ENCODE data around the gene LALBA. TPM values are rescaled to one million over a fixed set of nuclear protein-coding genes. Genes with fewer than 3 reads are reported as not detected.
"Not testable (repeated sequence)": the region's sequence is repeated elsewhere in the genome, so short reads cannot be mapped to it uniquely, and the experiment has no call there.

LALBA gene
- total RNA-seq, 2 experiments from 2014 or later = not detected

- intact Hi-C loops (cut with micrococcal nuclease) = no loop called here
- no peaks in the 10 kb centered on the region for H3K4me1 Mint-ChIP-seq (ENCODE audit: low read depth)
- peaks cover 4% of the 10 kb centered on the region for H3K27me3 Mint-ChIP-seq
- CTCF ChIA-PET = no interaction called here
- H3K9me3 Mint-ChIP-seq = no peaks in the 10 kb centered on the region
- H3K36me3 Mint-ChIP-seq = no peaks in the 10 kb centered on the region
- H3K4me3 Mint-ChIP-seq = no peak overlapping the region
- no peak for DNase-seq
- no peak overlapping the region for H3K27ac Mint-ChIP-seq
- POLR2A ChIA-PET = no interaction called here
Measured at GRCh38 chr12:48567731-48568130, 2.1 kb downstream of the LALBA start.

GRCh38 chr12:48557919-48558318, 11.9 kb downstream of the LALBA start:
- POLR2A ChIA-PET = no interaction called here
- CTCF ChIA-PET = interaction anchor here (1.7 kb wide), 1 partner anchor 62 kb away, joined by 11 read pairs; no protein-coding TSS in a partner anchor
- Mint-ChIP-seq H3K36me3 (no peaks in the 10 kb centered on the region), H3K4me3 (no peak overlapping the region), H3K27me3 (peaks cover 16% of the 10 kb centered on the region), H3K4me1 (ENCODE audit: low read depth) (peaks cover 2% of the 10 kb centered on the region), H3K9me3 (no peaks in the 10 kb centered on the region), H3K27ac (no peak overlapping the region)
- intact Hi-C loops (cut with micrococcal nuclease) = no loop called here
- DNase-seq = no peak

DNA sequence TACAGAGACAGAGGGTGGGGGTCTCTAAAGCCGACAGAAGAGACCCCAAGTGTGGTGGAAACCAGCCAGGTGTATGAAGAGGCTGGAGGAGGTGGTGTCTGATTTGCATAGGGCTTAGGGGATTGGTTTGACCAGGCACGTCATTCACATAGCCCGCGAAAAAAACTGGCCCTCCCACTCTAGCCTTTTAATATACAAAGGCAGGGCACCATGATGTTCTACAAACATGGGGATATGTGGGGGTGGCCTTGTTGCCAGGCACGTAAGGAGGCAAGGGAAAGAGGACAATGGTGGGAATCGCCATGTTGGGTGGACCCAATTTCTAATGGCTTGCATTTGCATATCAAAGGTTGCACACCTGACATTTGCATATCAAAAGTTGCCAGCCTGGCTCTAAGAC, 13.2 kb downstream of the LALBA start:
- H3K36me3 Mint-ChIP-seq = no peaks in the 10 kb centered on the region
- ChIA-PET POLR2A (no interaction called here), CTCF (no interaction called here)
- intact Hi-C loops (cut with micrococcal nuclease) = no loop called here
- no peak overlapping the region for H3K4me3 Mint-ChIP-seq
- H3K9me3 Mint-ChIP-seq = no peaks in the 10 kb centered on the region
- no peak overlapping the region for H3K27ac Mint-ChIP-seq
- H3K4me1 Mint-ChIP-seq (ENCODE audit: low read depth) = peaks cover 2% of the 10 kb centered on the region
- peaks cover 20% of the 10 kb centered on the region for H3K27me3 Mint-ChIP-seq
- no peak for DNase-seq

- H3K9me3 Mint-ChIP-seq; H3K36me3 Mint-ChIP-seq; POLR2A ChIA-PET; H3K4me1 Mint-ChIP-seq (ENCODE audit: low read depth); H3K27ac Mint-ChIP-seq; intact Hi-C loops (cut with micrococcal nuclease): not testable (repeated sequence)
- Mint-ChIP-seq H3K4me3 (peak overlapping the region; percentile 41), H3K27me3 (peaks cover 19% of the 10 kb centered on the region)
- peak; percentile 62 for DNase-seq
- CTCF ChIA-PET = interaction anchor here (1.1 kb wide), 1 partner anchor 64 kb away, joined by 3 read pairs; no protein-coding TSS in a partner anchor
Measured at GRCh38 chr12:48553666-48554343, 16.0 kb downstream of the LALBA start.

GRCh38 chr12:48551636-48552035, 18.2 kb downstream of the LALBA start:
- H3K4me1 Mint-ChIP-seq (ENCODE audit: low read depth); CTCF ChIA-PET; intact Hi-C loops (cut with micrococcal nuclease); H3K9me3 Mint-ChIP-seq; H3K36me3 Mint-ChIP-seq; DNase-seq; H3K27ac Mint-ChIP-seq; POLR2A ChIA-PET; H3K4me3 Mint-ChIP-seq: not testable (repeated sequence)
- peaks cover 19% of the 10 kb centered on the region for H3K27me3 Mint-ChIP-seq

DNA sequence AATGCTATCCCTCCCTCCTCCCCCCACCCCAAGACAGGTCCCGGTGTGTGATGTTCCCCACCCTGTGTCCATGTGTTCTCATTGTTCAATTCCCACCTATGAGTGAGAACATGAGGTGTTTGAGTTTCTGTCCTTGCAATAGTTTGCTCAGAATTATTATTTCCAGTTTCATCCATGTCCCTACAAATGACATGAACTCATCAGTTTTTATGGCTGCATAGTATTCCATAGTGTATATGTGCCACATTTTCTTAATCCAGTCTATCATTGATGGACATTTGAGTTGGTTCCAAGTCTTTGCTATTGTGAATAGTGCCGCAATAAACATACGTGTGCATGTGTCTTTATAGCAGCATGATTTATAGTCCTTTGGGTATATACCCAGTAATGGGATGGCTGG, 22.8 kb downstream of the LALBA start:
- H3K4me1 Mint-ChIP-seq (ENCODE audit: low read depth); POLR2A ChIA-PET; H3K4me3 Mint-ChIP-seq; DNase-seq; H3K9me3 Mint-ChIP-seq; intact Hi-C loops (cut with micrococcal nuclease); H3K27ac Mint-ChIP-seq; H3K36me3 Mint-ChIP-seq; CTCF ChIA-PET; H3K27me3 Mint-ChIP-seq: not testable (repeated sequence)

DNA sequence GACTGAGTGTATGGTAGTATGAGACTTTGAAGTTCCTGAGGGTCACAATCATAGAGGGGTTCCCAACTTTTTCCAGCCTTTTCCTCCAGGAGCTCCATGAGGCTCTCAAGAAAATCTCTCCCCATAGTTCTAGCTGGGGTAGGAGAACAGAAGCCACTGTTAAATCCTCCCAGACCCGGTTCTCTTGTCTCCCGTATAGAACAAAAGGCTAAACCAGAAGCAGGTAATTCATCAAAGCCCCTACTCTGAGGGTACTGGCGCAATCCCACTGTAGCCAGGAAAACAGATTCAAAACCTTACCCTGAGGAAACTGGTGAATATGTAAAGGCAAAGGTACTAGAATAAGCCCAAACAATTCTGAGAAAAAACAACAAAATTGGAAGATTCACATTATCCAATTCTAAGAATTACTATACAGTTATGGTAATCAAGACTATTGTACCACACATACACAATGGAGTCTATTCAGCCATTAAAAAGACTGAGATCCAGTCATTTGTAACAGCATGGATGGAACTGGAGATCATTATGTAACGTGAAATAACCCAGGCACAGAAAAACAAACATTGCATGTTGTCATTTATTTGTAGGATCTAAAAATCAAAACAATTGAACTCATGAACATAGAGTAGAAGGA, 23.9 kb downstream of the LALBA start:
- intact Hi-C loops (cut with micrococcal nuclease) = no loop called here
- H3K9me3 Mint-ChIP-seq = peaks cover 5% of the 10 kb centered on the region
- no peak overlapping the region for H3K27ac Mint-ChIP-seq
- POLR2A ChIA-PET = no interaction called here
- CTCF ChIA-PET = interaction anchor here (0.6 to 9.6 kb wide), 2 partner anchors 73 to 685 kb away, joined by 3 to 202 read pairs; no protein-coding TSS in a partner anchor
- H3K36me3 Mint-ChIP-seq = no peaks in the 10 kb centered on the region
- no peak for DNase-seq
- H3K4me3 Mint-ChIP-seq = no peak overlapping the region
- H3K27me3 Mint-ChIP-seq = peaks cover 2% of the 10 kb centered on the region
- peaks cover 3% of the 10 kb centered on the region for H3K4me1 Mint-ChIP-seq (ENCODE audit: low read depth)

- POLR2A ChIA-PET = no interaction called here
- H3K9me3 Mint-ChIP-seq = no peaks in the 10 kb centered on the region
- intact Hi-C loops (cut with micrococcal nuclease) = loop anchor here (1.0 to 2.0 kb wide), 2 partner anchors 76 to 254 kb away; no protein-coding TSS in a partner anchor
- DNase-seq = peak; percentile 75
- no peaks in the 10 kb centered on the region for H3K36me3 Mint-ChIP-seq
- H3K27me3 Mint-ChIP-seq = no peaks in the 10 kb centered on the region
- H3K4me3 Mint-ChIP-seq = no peak overlapping the region
- CTCF ChIA-PET = interaction anchor here (0.7 to 9.6 kb wide), 12 partner anchors 9 to 446 kb away, joined by 3 to 202 read pairs (median 3); partner anchors contain the start of gene OR8S1
- H3K27ac Mint-ChIP-seq = no peak overlapping the region
- H3K4me1 Mint-ChIP-seq (ENCODE audit: low read depth) = peaks cover 11% of the 10 kb centered on the region
Measured at GRCh38 chr12:48542300-48542928, 27.4 kb downstream of the LALBA start.

- intact Hi-C loops (cut with micrococcal nuclease) = no loop called here
- no peak overlapping the region for H3K27ac Mint-ChIP-seq
- CTCF ChIA-PET = no interaction called here
- no peak overlapping the region for H3K4me3 Mint-ChIP-seq
- H3K27me3 Mint-ChIP-seq = no peaks in the 10 kb centered on the region
- peaks cover 22% of the 10 kb centered on the region for H3K4me1 Mint-ChIP-seq (ENCODE audit: low read depth)
- POLR2A ChIA-PET = no interaction called here
- H3K9me3 Mint-ChIP-seq = no peaks in the 10 kb centered on the region
- no peak for DNase-seq
- H3K36me3 Mint-ChIP-seq = no peaks in the 10 kb centered on the region
Measured at GRCh38 chr12:48536602-48537001, 33.2 kb downstream of the LALBA start.

GRCh38 chr12:48532601-48533000, 37.2 kb downstream of the LALBA start:
- no peak for DNase-seq
- ChIA-PET POLR2A (no interaction called here), CTCF (no interaction called here)
- Mint-ChIP-seq H3K4me3 (no peak overlapping the region), H3K4me1 (ENCODE audit: low read depth) (peaks cover 17% of the 10 kb centered on the region), H3K36me3 (no peaks in the 10 kb centered on the region), H3K27ac (no peak overlapping the region), H3K9me3 (no peaks in the 10 kb centered on the region), H3K27me3 (no peaks in the 10 kb centered on the region)
- intact Hi-C loops (cut with micrococcal nuclease) = no loop called here

DNA sequence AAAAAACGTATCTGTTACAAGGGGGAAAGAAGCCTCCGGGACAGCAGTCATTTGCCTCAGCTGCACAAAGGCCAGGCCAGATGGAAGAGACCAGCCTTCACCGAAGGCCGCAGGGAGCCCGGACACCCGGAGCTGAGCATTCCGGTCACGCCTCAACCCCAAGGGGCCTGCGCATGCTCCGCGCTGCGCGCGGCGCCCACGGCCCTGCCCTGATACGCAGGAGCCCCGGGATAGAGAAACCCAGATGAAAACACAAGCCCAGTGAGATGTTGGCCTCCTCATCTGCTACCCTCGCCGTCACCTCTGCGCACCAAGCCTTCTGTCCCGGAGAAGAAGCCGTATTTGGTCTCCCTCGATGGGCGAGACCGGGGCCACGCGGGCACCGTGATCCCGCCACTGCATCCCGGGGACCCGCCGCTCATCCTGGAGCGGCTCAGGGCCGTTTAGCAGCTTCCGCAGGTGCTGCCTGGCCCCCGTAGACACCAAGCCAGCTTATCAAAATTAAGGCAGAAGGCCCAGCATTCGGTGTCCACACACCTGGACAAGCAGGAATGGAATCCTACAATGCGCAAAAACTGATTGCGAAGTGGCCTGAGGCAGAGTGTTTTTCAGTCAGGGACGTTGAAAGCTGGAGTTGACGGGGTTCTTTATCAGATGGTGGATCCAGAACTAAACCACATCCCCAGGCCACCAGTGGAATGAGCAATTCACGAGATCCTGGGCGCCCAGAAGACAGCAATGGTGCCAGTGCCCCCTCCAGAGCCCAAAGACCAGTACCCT, 41.8 kb downstream of the LALBA start:
- Mint-ChIP-seq H3K27me3 (peaks cover 2% of the 10 kb centered on the region), H3K9me3 (no peaks in the 10 kb centered on the region), H3K4me3 (no peak overlapping the region), H3K4me1 (ENCODE audit: low read depth) (peaks cover 14% of the 10 kb centered on the region), H3K27ac (no peak overlapping the region), H3K36me3 (no peaks in the 10 kb centered on the region)
- no peak for DNase-seq
- POLR2A ChIA-PET = no interaction called here
- intact Hi-C loops (cut with micrococcal nuclease) = no loop called here
- CTCF ChIA-PET = interaction anchor here (1.0 kb wide), 1 partner anchor 90 kb away, joined by 4 read pairs; no protein-coding TSS in a partner anchor

DNA sequence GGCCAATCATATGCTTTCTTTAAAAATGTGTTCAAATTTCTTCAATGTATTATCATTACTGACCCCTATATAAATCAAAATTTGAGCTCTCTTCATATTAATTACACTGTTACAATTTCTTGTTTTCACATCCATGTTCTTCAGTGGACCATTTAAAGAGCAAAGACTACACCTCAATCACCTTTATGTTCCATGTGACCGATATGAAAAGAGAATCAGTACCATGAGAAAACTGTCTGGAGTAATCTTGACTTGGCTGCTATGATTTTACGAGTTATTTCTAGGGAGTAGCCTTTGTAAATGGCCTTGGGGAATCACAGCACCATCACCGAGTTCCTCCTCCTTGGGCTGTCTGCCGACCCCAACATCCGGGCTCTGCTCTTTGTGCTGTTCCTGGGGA, 44.5 kb downstream of the LALBA start, which contains the start of gene OR8S1:
OR8S1 (plus strand) TSS at position 301 of the 400 bp plus-strand sequence; CDS start at position 301, 0 bp downstream.
- no peak for DNase-seq
- Mint-ChIP-seq H3K36me3 (no peaks in the 10 kb centered on the region), H3K27me3 (peaks cover 2% of the 10 kb centered on the region), H3K27ac (no peak within 1 kb of the TSS), H3K9me3 (no peaks in the 10 kb centered on the region), H3K4me3 (no peak within 1 kb of the TSS), H3K4me1 (ENCODE audit: low read depth) (no peaks in the 10 kb centered on the region)
- ChIA-PET CTCF (interaction anchor here (0.7 to 1.3 kb wide), 2 partner anchors 17 to 93 kb away, joined by 3 to 6 read pairs; no protein-coding TSS in a partner anchor), POLR2A (no interaction called here)
- intact Hi-C loops (cut with micrococcal nuclease) = no loop called here

Measured in activated CD4-positive, alpha-beta memory T cell treated with anti-CD3 and anti-CD28 coated beads for 36 hours (primary cell).